NCI-H128 (cell line): ENCODE measurements around the gene PRRX1.

Experiments used
- DNase-seq: peaks from one replicate; lab custom pipeline; 2025; ENCODE audit not compliant: unreplicated experiment; lab: John Stamatoyannopoulos, UW

The PRRX1 gene

DNA sequence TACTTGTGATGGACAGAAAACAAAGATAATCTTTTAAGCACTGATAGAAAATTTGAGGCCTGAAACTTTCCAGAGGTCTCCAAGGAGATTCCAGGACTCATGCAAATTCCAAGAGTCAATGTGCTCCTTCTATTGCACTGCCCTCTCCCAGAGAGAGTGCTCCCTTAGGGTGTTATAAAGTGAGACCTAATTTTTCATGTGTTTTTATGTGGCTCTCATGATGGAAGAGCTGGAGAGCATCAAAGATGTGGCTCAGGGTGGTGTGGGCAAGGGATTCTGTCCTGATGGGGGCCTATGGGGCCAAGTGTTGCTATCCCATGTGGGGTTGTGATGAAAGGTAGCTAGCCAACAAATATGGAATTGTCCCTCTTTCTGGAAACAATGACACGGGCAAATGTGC lies 101.3 kb downstream of the PRRX1 start:
- DNase-seq, result no peak

GRCh38 chr1:170765712-170766330 lies 101.9 kb downstream of the PRRX1 start:
- DNase-seq, result no peak

DNA sequence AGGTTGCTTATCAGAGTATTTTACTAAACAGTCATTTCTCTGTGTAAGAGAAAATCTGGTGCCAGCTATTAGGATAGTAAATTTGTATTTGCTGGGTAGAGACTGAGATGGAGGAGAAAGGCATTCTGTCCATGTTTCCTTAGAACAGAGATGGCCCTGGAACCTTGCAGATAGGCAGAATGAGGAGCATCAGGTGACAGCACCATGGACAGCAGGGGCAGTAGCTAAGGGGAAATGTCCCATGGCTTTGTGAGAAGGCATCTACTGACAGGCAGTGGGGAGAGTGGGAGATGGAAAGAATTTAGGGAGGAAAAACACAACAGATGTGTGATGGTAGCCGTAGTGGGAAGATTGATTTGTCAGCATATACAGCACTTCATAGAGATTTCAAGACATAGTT lies 105.0 kb downstream of the PRRX1 start:
- no peak for DNase-seq

- no peak for DNase-seq
Measured at GRCh38 chr1:170769691-170770090, 105.8 kb downstream of the PRRX1 start.

DNA sequence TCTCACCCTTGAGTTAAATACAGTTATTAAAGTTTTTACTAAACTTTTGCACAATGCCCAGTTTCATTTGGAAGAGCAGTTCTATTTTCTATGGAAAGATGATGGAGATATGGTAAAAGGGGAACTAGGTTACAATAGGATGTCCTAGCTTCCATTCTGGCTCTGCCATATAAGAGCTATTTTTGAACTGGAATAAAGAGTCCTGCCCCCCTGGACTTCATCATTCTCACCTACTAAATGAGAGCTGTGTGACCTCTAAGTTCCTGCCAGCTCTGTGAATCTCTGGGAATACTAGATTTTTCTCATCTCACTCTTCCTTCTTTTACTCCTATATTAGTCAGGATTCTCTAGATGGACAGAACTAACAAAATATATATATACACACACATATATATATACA lies 106.3 kb downstream of the PRRX1 start:
- no peak for DNase-seq

- DNase-seq, result no peak
Measured at GRCh38 chr1:170776252-170776651, 112.3 kb downstream of the PRRX1 start.

GRCh38 chr1:170776777-170777176 lies 112.8 kb downstream of the PRRX1 start:
- no peak for DNase-seq
